Erythroblast (primary cell): ENCODE measurements around the gene TCP11.

Experiments
- GATA1 ChIP-seq: IDR thresholded peaks from 2 replicates; pipeline ENCODE4 v1.6.1; 2011; ENCODE audit warnings: low read depth, mild to moderate bottlenecking, control low read depth, low read length, moderate library complexity
- POLR2A ChIP-seq: IDR thresholded peaks from 2 replicates; pipeline ENCODE4 v1.6.1; 2011; ENCODE audit warnings: mild to moderate bottlenecking, low read length

- TF ChIP-seq POLR2A, result no peak
- TF ChIP-seq GATA1, result no peak
Measured at GRCh38 chr6:35099116-35099515, 42.0 kb downstream of the TCP11 start.
